GM18520 (cell line): ENCODE data around the gene MYMK.

Experiments used
- ATAC-seq: cut with Tn5 transposase; IDR thresholded peaks from one replicate; pipeline ENCODE4 v1.9.1; 2021; ENCODE audit not compliant: unreplicated experiment

Gene MYMK

DNA sequence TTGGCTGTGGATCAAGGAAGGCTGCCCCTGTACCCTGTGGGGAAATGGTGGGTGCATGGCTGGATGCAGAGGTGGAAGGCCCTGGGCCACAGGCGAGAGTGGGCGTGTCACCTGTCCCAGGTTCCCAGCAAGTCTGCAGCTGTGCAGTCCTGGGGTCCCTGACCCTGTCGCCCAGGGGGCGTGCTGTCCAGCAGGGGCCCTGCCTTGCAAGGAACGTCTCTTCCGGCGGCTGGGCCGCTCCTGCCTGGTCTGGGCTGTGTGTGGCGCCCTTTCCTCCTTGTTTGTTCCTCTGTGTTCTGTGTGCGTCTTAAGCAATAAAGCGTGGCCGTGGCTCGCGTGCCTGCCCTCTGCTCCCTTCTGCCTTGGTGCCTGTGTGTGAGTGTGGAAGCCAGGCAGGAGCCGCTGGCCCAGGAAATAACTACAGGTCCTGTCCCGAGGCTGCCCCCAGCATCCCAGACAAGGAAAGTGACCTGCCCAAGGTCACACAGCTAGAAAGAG is 54.3 kb downstream of the MYMK start:
- no peak for ATAC-seq

DNA sequence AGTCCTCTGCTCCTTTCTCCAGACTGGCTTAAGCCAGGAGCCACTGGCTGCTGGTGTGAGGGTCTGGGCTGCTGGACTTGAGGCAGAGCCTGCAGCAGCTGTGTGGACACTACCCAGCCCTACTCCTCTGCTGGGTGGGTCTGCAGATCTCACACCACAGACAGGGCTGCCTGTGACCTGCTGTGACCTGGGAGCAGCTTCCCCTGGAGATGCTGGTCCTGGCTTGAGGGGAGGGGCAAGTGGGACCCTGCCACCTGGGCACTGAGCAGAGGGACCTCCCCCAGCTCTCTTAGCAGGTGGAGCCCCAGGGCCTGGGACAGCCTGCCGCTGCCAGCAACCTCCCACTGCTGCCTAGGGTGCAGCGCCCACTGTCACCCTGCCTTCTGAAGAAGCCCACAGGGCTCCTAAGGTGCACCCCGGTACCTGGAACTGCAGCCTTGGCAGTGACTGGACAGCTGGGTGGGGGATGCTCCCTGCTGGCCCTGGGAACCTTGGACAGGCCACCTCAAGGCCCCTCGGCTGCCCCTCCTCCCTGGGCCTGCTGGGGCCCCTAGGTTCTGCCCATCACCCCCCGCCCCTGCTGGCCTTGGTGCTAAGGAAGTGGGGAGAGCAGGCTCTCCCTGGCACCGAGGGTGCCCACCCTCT is 55.9 kb downstream of the MYMK start:
- ATAC-seq = no peak

DNA sequence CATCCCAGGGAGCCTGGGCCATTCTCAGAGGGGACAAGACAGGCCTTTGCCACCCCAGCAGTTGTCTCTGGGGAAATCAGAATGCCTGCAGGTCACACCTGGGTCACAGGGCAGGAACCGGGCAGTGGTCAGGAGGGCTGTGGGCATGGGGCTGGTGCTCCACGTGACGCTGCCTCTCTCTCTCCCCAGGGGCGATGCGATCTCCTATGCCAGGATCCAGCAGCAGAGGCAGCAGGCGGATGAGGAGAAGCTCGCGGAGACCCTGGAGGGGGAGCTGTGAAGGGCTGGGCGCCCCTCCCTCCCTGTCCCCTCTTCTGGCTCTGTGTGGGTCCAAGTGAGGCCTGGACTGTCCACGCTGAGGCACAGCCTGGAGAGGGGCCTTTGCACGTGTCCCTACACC is 56.4 kb downstream of the MYMK start:
- no peak for ATAC-seq

DNA sequence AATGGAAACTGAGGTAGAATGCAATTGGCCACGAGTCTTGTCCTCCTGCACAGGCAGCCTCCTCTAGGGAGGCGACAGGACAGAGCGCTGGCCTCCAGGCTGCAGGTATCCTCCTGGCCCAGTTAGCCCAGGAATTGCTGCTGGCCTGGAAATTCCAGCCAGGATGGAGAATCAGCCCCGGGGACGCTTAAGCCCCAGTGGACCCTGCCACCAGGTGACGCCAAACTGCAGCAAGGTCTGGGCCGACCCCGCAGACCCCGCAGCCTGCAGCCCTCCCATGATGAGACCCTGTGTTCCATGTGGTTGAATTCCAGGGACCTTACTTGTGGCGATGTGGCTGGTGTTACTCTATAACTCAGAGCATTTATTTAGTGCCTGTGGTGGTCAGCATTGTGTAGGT is 57.7 kb downstream of the MYMK start:
- ATAC-seq = no peak

DNA sequence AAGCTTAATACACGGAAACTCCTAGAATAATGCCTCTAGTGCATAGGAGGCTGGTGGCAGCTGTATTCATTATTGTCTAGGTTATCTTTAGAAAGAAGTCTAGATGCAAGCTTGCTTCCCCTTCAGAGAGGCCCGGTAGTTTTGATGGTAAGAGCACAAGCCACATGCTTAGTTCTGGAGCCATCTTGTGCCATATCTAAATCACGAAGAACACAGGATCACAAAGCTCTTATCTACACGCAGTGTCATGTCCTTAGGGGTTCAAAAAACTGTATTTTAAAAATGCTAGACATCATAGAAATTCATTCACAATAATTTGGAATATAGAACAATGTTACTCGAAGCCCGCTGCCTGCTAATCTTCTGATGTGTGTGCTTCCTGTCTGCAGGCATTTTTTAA is 58.8 kb downstream of the MYMK start:
- no peak for ATAC-seq

DNA sequence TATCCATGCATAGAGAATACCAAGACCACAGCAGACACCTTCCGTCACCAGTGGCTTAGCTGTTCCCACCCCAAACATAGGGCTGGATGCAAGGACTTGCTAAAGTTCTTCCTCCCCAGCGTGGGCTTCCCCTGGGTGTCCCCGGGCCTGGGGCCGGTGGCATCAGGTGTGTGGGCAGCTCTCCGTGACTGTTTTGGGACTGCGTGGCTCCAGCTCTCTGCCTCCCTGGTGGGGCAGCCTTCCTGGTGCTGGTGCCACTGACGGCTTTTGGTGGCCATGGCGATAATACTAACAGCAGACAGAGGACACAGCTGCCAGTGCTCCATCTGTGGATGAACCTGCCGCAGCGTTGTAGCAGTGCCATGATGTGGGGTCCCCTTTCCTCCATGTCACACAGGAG is 60.1 kb downstream of the MYMK start:
- no peak for ATAC-seq
